ENCODE results near the gene BOK.

DNA sequence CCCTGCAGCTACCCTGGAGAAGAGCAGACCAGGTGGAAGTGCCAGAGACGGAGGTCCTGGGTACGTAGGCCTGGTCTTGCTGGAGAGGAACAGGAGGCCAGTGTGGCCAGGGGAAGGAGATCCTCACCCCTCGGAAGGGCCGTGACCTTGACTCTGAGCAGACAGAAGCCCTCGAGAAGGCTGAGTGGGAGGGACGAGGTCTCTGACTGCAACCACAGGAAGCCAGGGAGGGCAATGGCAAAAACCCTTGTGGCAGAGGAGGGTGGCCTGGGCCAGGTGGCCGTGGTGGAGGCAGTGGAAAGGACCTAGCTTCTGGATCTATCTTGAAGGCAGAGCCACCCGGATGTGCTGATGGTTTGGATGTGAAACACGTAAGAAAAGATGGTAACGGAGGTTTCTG lies 50.3 kb downstream of the BOK start:
- TF ChIP-seq, protein P1, sequence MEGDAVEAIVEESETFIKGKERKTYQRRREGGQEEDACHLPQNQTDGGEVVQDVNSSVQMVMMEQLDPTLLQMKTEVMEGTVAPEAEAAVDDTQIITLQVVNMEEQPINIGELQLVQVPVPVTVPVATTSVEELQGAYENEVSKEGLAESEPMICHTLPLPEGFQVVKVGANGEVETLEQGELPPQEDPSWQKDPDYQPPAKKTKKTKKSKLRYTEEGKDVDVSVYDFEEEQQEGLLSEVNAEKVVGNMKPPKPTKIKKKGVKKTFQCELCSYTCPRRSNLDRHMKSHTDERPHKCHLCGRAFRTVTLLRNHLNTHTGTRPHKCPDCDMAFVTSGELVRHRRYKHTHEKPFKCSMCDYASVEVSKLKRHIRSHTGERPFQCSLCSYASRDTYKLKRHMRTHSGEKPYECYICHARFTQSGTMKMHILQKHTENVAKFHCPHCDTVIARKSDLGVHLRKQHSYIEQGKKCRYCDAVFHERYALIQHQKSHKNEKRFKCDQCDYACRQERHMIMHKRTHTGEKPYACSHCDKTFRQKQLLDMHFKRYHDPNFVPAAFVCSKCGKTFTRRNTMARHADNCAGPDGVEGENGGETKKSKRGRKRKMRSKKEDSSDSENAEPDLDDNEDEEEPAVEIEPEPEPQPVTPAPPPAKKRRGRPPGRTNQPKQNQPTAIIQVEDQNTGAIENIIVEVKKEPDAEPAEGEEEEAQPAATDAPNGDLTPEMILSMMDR (IDR thresholded peaks at IDR 0.05), result no peak
- TF ChIP-seq POLR2A (IDR thresholded peaks at IDR 0.05), result no peak

Data from body of pancreas (tissue), 4 donors.